ENCODE measurements around the gene PDE7B. TPM values are rescaled to one million over a fixed set of nuclear protein-coding genes. Genes with fewer than 3 reads are reported as not detected.
A peak's percentile ranks its signal among the peaks of the same experiment; 100 is the strongest.
"Not testable (repeated sequence)": the region's sequence is repeated elsewhere in the genome, so short reads cannot be mapped to it uniquely, and the experiment has no call there.

PDE7B gene
- total RNA-seq, 1 donor from 2014 or later: 12.6 TPM

- TF ChIP-seq CTCF (IDR thresholded peaks at IDR 0.05; ENCODE audit: borderline replicate concordance): no peak
- DNase-seq: no peak
- Histone ChIP-seq H3K27me3 (ENCODE audit: low read depth) (no peaks in the 10 kb centered on the region), H3K4me3 (peak overlapping the region; percentile 35), H3K27ac (replicated peaks) (peak overlapping the region; percentile 91), H3K9me3 (replicated peaks) (peaks cover 6% of the 10 kb centered on the region), H3K4me1 (peaks cover 89% of the 10 kb centered on the region), H3K36me3 (peaks cover 3% of the 10 kb centered on the region)
- intact Hi-C loops (cut with micrococcal nuclease): loop anchor here (10.0 kb wide), 1 partner anchor 70 kb away; no protein-coding TSS in a partner anchor
These were observed 253.1 kb downstream of the PDE7B start for GRCh38 chr6:136104556-136104955.

- H3K4me1 ChIP-seq: peaks cover 96% of the 10 kb centered on the region
- H3K4me3 ChIP-seq; DNase-seq; H3K9me3 ChIP-seq (replicated peaks); H3K36me3 ChIP-seq; H3K27me3 ChIP-seq (ENCODE audit: low read depth): not testable (repeated sequence)
- intact Hi-C loops (cut with micrococcal nuclease): loop anchor here (10.0 kb wide), 1 partner anchor 71 kb away; no protein-coding TSS in a partner anchor
- peak overlapping the region; percentile 91 for H3K27ac ChIP-seq (replicated peaks)
These were observed 254.3 kb downstream of the PDE7B start for GRCh38 chr6:136105797-136106196.

- H3K27ac ChIP-seq (replicated peaks): peak overlapping the region; percentile 91
- peaks cover 94% of the 10 kb centered on the region for H3K4me1 ChIP-seq
- peaks cover 9% of the 10 kb centered on the region for H3K36me3 ChIP-seq
- DNase-seq: no peak
- intact Hi-C loops (cut with micrococcal nuclease): loop anchor here (10.0 kb wide), 1 partner anchor 74 kb away; no protein-coding TSS in a partner anchor
- H3K27me3 ChIP-seq (ENCODE audit: low read depth): no peaks in the 10 kb centered on the region
- H3K9me3 ChIP-seq (replicated peaks): no peaks in the 10 kb centered on the region
- no peak overlapping the region for H3K4me3 ChIP-seq
- no peak for TF ChIP-seq CTCF (IDR thresholded peaks at IDR 0.05; ENCODE audit: borderline replicate concordance)
These were observed 257.0 kb downstream of the PDE7B start for GRCh38 chr6:136108361-136108945.

GRCh38 chr6:136111831-136112230 lies 260.3 kb downstream of the PDE7B start:
- Histone ChIP-seq H3K4me3 (no peak overlapping the region), H3K36me3 (peaks cover 9% of the 10 kb centered on the region), H3K4me1 (peaks cover 94% of the 10 kb centered on the region), H3K27ac (replicated peaks) (peak overlapping the region; percentile 86), H3K9me3 (replicated peaks) (no peaks in the 10 kb centered on the region), H3K27me3 (ENCODE audit: low read depth) (no peaks in the 10 kb centered on the region)
- no peak for TF ChIP-seq CTCF (IDR thresholded peaks at IDR 0.05; ENCODE audit: borderline replicate concordance)
- intact Hi-C loops (cut with micrococcal nuclease): no loop called here
- DNase-seq: no peak

GRCh38 chr6:136112262-136112661 lies 260.8 kb downstream of the PDE7B start:
- Histone ChIP-seq H3K36me3 (peaks cover 9% of the 10 kb centered on the region), H3K4me1 (peaks cover 94% of the 10 kb centered on the region), H3K27me3 (ENCODE audit: low read depth) (no peaks in the 10 kb centered on the region), H3K4me3 (no peak overlapping the region), H3K9me3 (replicated peaks) (no peaks in the 10 kb centered on the region), H3K27ac (replicated peaks) (peak overlapping the region; percentile 86)
- intact Hi-C loops (cut with micrococcal nuclease): no loop called here
- DNase-seq: no peak
- no peak for TF ChIP-seq CTCF (IDR thresholded peaks at IDR 0.05; ENCODE audit: borderline replicate concordance)

GRCh38 chr6:136113736-136114173 lies 262.3 kb downstream of the PDE7B start:
- Histone ChIP-seq H3K27me3 (ENCODE audit: low read depth) (no peaks in the 10 kb centered on the region), H3K36me3 (peaks cover 9% of the 10 kb centered on the region), H3K27ac (replicated peaks) (peak overlapping the region; percentile 86), H3K4me3 (peak overlapping the region; percentile 32), H3K9me3 (replicated peaks) (no peaks in the 10 kb centered on the region), H3K4me1 (peaks cover 94% of the 10 kb centered on the region)
- intact Hi-C loops (cut with micrococcal nuclease): no loop called here
- DNase-seq: peak; percentile 39
- no peak for TF ChIP-seq CTCF (IDR thresholded peaks at IDR 0.05; ENCODE audit: borderline replicate concordance)

Measured in left ventricle myocardium inferior (tissue), 1 donor.